ENCODE data around the gene GRAMD1B. TPM values are rescaled to one million over a fixed set of nuclear protein-coding genes. Genes with fewer than 3 reads are reported as not detected.

Gene GRAMD1B
- polyA plus RNA-seq, 3 donors = 3.2 to 13.9 (median 3.3) TPM

GRCh38 chr11:123407996-123408597, 22.0 kb upstream of the GRAMD1B start:
- intact Hi-C loops (cut with micrococcal nuclease) = loop anchor here in 1 of 2 donors (2.0 to 10.0 kb wide), 2 partner anchors 71 to 157 kb away; no protein-coding TSS in a partner anchor
- H3K27me3 ChIP-seq (ENCODE audit: control insufficient read depth in 2 of 2, insufficient read depth in 2 of 2, low read length in 2 of 2) = no peaks in the 10 kb centered on the region
- Mint-ChIP-seq H3K4me1 (peaks cover 20% of the 10 kb centered on the region), H3K27ac (no peak overlapping the region), H3K9me3 (no peaks in the 10 kb centered on the region), H3K4me3 (no peak overlapping the region), H3K27me3 (ENCODE audit: low read depth in 3 of 3) (no peaks in the 10 kb centered on the region), H3K36me3 (no peaks in the 10 kb centered on the region)
- no peaks in the 10 kb centered on the region for H3K79me2 ChIP-seq (ENCODE audit: insufficient read depth, low read length)
- no peak overlapping the region for H3K27ac ChIP-seq (ENCODE audit: low read depth in 1 of 2, low read length in 2 of 2)
- H3K4me2 ChIP-seq (replicated peaks; ENCODE audit: extremely low read depth, low read length, poor library complexity, severe bottlenecking) = no peak overlapping the region
- no CpG with 5 or more reads among the region's 7 CpGs for WGBS (ENCODE audit: insufficient coverage)
- no peaks in the 10 kb centered on the region for H4K20me1 ChIP-seq (ENCODE audit: insufficient read depth, low read length)
- DNase-seq = no peak
- H2AFZ ChIP-seq (ENCODE audit: insufficient read depth, low read depth, low read length, poor library complexity, severe bottlenecking) = no peak overlapping the region
- H3K36me3 ChIP-seq (replicated peaks in 1 of 2; ENCODE audit: control insufficient read depth in 1 of 2, insufficient read depth in 2 of 2, low read length in 2 of 2) = no peaks in the 10 kb centered on the region
- H3K4me1 ChIP-seq (ENCODE audit: control insufficient read depth in 1 of 2, insufficient read depth in 2 of 2, low read length in 2 of 2) = peaks cover 12 to 16% of the 10 kb centered on the region in 2 donors
- no peak for TF ChIP-seq CTCF (IDR thresholded peaks at IDR 0.05)
- H3K9ac ChIP-seq (ENCODE audit: insufficient read depth, low read length, poor library complexity, severe bottlenecking) = no peak overlapping the region
- H3K4me3 ChIP-seq (replicated peaks in 1 of 3; ENCODE audit: low read depth in 2 of 3, low read length in 3 of 3) = no peak overlapping the region
- H3K9me3 ChIP-seq (replicated peaks in 1 of 2; ENCODE audit: control insufficient read depth in 1 of 2, insufficient read depth in 1 of 2, low read length in 2 of 2) = no peaks in the 10 kb centered on the region

- no peaks in the 10 kb centered on the region for H4K20me1 ChIP-seq (ENCODE audit: insufficient read depth, low read length)
- H3K4me3 ChIP-seq (replicated peaks in 1 of 3; ENCODE audit: low read depth in 2 of 3, low read length in 3 of 3) = no peak overlapping the region
- H3K36me3 ChIP-seq (replicated peaks in 1 of 2; ENCODE audit: control insufficient read depth in 1 of 2, insufficient read depth in 2 of 2, low read length in 2 of 2) = no peaks in the 10 kb centered on the region
- peaks cover 19 to 23% of the 10 kb centered on the region in 2 donors for H3K4me1 ChIP-seq (ENCODE audit: control insufficient read depth in 1 of 2, insufficient read depth in 2 of 2, low read length in 2 of 2)
- H2AFZ ChIP-seq (ENCODE audit: insufficient read depth, low read depth, low read length, poor library complexity, severe bottlenecking) = no peak overlapping the region
- Mint-ChIP-seq H3K27ac (no peak overlapping the region), H3K9me3 (no peaks in the 10 kb centered on the region), H3K4me3 (no peak overlapping the region), H3K4me1 (peaks cover 27% of the 10 kb centered on the region), H3K27me3 (ENCODE audit: low read depth in 3 of 3) (no peaks in the 10 kb centered on the region), H3K36me3 (no peaks in the 10 kb centered on the region)
- no peaks in the 10 kb centered on the region for H3K79me2 ChIP-seq (ENCODE audit: insufficient read depth, low read length)
- H3K9ac ChIP-seq (ENCODE audit: insufficient read depth, low read length, poor library complexity, severe bottlenecking) = no peak overlapping the region
- no peaks in the 10 kb centered on the region for H3K27me3 ChIP-seq (ENCODE audit: control insufficient read depth in 2 of 2, insufficient read depth in 2 of 2, low read length in 2 of 2)
- TF ChIP-seq CTCF (IDR thresholded peaks at IDR 0.05) = no peak
- 91% methylated on average over 3 of the region's 8 CpGs for WGBS (ENCODE audit: insufficient coverage)
- H3K4me2 ChIP-seq (replicated peaks; ENCODE audit: extremely low read depth, low read length, poor library complexity, severe bottlenecking) = no peak overlapping the region
- H3K27ac ChIP-seq (ENCODE audit: low read depth in 1 of 2, low read length in 2 of 2) = no peak overlapping the region
- intact Hi-C loops (cut with micrococcal nuclease) = loop anchor here in 1 of 2 donors (10.0 kb wide), 1 partner anchor 156 kb away; no protein-coding TSS in a partner anchor
- DNase-seq = no peak
- no peaks in the 10 kb centered on the region for H3K9me3 ChIP-seq (replicated peaks in 1 of 2; ENCODE audit: control insufficient read depth in 1 of 2, insufficient read depth in 1 of 2, low read length in 2 of 2)
Measured at GRCh38 chr11:123408619-123409455, 21.2 kb upstream of the GRAMD1B start.

Data from CD14-positive monocyte (primary cell).